Stimulated activated CD8-positive, alpha-beta memory T cell treated with anti-CD3 and anti-CD28 coated beads, Interleukin-12 subunit alpha, Interleukin-12 subunit beta, amount 100 ng/mL, for 4 hours (primary cell): Measurements from ENCODE around the gene HSP90AB1.

Experiments
- DNase-seq: peaks from one replicate; pipeline ENCODE4 v3.0.0-alpha.2; 2020; ENCODE audit warnings: low read depth

The HSP90AB1 gene

GRCh38 chr6:44289726-44290260 lies 42.9 kb downstream of the HSP90AB1 start:
- no peak for DNase-seq

GRCh38 chr6:44291841-44292240 lies 44.9 kb downstream of the HSP90AB1 start:
- no peak for DNase-seq

GRCh38 chr6:44292661-44293365 lies 45.9 kb downstream of the HSP90AB1 start:
- no peak for DNase-seq

GRCh38 chr6:44294832-44295791 lies 48.2 kb downstream of the HSP90AB1 start:
- DNase-seq: no peak

GRCh38 chr6:44297063-44298038 lies 50.5 kb downstream of the HSP90AB1 start:
- no peak for DNase-seq

GRCh38 chr6:44298055-44298803 lies 51.3 kb downstream of the HSP90AB1 start:
- DNase-seq: no peak

GRCh38 chr6:44298864-44299263 lies 52.0 kb downstream of the HSP90AB1 start:
- DNase-seq: no peak

- no peak for DNase-seq
Measured at GRCh38 chr6:44300292-44300823, 53.5 kb downstream of the HSP90AB1 start.

- DNase-seq: no peak
Measured at GRCh38 chr6:44301106-44301505, 54.2 kb downstream of the HSP90AB1 start.

- no peak for DNase-seq
Measured at GRCh38 chr6:44301782-44302564, 55.1 kb downstream of the HSP90AB1 start.

GRCh38 chr6:44302856-44303255 lies 56.0 kb downstream of the HSP90AB1 start:
- DNase-seq: no peak
